ENCODE results near the gene CTBP2.
A peak's percentile ranks its signal among the peaks of the same experiment; 100 is the strongest.

Gene CTBP2

DNA sequence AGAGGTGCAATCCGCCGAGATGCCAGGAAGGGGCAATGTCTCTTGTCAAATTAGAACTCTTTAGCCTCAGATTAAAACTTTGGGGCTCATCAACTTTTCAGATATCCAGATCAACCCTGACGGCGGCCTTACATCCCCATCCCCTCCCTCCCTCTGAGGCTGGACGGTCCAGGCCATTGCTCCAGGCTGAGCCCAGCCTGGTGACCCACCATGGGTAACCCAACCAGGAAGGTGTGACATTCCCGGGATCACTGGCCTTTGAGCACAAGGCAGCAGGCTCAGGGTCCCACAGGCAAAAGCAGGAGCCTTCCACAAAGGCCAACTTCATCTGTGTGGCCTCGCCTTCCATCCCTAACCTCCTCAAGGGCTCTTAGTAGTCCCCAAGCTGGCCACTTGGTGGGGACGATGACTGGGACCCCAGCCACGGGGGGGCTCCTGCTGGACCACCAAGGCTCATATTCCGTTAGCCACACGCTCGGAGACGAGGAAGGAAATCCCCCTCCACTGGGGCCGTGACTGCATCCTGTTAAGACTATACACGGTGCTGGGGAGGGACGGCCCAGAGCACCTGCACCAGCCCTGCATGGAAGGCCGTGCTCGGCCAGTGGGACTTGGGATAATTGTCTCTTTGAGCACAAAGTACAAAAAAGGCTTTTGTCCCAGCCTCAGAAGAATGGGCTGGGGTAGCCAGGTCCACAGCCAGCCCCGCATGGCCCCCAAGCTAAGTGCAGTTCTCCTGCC lies 155.6 kb downstream of the CTBP2 start:
- DNase-seq = no peak

DNA sequence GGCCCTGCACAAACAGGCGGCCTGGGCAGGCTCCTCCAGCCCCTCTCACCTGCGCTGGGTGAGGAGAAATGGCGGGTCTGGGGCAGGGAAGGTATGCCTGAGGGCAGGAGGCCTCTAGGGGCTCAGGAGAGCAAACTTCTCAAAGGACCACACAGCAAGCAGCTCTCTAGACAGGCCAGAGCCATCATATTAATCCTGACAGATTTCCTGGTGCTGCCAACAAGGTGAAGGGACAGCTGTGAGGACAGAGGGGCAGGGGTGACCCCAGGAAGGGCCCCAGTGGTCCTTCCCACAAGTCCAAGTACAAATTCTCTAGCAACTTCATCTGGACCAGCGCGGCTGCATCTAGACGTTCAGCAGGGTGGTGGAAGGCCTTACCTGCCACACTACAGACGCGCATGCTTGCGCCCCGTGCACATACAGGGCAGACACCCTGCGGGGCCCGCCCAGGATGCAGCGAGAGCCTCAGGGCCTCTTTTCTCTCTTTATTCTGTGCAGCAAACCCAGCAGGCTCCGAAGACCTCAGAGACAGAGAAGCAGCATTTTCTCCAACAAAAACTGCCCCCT lies 156.4 kb downstream of the CTBP2 start:
- DNase-seq = no peak

DNA sequence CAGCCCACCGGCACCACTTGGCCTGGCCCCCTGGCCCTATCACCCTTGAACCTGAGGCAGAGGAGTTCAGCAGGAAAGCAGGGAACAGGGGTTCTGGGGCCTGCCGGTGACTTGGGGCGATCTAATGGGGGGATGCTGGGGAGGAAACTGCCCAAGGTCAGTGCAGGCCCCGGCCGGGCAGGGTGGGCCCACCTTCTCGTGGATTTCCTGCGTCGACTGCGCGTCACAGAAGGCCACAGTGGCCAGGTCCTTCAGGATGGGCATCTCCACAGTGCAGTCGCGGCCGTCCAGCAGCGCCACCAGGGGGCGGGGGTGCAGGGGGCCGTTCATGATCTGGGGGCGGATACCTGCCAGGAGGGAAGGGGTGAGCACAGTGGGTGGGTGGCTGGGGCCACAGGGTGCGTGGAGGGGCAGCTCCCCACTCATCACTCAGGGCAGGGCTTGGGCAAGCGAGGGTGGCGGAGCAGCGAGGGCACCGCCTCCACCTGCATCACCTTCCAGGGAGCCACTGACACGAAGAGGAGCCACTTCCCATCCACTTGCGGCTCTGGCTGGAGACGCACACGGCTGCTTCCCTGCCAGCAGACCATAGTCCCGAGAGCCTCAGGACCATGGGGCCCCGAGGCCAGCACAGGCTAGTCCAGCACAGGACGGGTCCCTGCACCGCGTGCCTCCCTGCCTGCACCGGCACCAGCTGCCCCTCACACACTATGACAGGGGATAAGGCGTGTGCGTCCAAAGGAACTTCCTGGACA lies 157.0 kb downstream of the CTBP2 start:
- DNase-seq = no peak

DNA sequence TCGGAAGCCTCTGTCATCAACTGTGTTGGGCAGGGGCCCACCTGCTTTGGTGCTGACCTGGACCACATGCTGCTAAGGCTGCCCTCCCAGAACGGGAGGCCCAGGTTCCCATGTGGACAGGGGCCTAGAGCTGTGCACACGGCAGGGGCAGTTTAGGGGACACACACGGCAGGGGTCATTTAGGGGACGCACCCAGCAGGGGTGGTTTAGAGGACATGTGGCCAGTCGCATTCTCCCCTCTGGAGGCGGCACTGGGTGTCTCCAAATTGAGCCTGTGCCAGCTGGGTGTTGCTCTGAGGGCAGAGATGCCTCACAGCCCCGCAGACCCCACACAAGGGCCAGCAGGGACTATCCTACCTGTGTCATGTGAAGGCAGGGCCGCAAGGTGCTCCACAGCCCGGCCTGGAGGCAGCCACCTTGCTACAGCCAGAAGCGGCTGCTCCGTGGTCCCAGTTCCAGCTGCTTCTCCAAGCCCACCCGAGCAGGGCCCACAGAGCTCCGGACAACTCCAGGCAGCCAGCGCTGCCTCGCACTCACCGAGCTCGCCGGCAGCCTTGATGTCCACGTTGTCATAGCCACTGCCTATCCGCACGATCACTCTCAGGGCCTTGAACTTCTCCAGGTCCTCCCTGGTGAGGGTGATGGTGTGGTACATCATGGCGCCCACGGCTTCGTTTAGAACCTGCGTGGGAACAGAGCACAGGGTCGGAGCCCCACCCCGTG lies 157.8 kb downstream of the CTBP2 start:
- no peak for DNase-seq

DNA sequence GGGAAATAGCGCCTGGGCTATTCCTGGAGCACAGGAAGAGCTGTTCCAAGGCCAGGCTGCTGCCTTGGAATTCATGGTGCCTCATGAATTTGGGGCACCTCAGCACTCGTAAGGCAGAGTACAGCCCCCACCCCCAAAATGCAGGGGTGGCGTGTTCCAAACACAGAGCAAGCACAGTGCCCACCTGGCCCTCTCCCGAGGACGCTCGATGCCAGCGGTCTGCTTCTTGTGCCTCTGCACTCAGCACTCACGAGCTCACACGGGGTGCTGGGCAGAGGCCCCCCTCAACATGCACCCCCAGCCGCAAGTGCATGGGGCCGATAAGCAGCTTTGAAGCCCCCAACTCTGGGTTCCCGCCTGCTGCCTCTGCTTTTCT lies 158.3 kb downstream of the CTBP2 start:
- DNase-seq = no peak

DNA sequence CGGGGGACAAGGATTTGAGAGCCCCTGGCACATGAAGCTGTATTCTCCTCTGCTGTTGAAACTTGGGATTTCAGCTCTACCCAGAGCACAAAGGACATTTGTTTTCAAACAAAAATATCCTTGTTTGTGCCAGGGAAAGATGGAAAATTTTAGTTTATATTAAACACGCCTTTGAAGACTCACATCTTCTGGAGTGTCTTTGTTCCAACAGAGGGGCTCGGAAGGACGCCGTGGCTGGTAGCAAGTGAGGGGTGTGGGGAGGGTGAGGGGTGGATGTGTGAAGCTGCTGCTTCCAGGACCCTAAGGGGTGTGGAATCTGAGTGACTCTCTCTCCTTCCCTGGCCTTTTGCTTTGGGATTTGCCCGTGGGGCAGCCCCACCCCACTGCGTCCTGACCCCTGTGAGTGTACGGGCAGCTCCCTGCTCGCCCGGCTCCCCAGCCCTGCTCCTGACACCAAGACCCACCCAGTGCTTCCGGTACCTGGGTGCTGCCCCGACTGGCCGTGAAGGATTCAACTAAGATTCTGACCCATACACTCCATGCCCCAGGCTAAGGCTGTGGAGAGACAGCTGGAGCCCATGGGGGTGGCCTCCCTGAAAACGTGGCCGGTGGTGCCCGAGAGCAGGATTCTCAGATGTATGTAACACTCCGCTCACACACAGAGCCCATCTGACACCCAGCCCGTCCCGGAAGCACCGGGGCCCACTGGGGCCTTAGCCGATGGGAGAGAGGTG lies 158.9 kb downstream of the CTBP2 start:
- no peak for DNase-seq

DNA sequence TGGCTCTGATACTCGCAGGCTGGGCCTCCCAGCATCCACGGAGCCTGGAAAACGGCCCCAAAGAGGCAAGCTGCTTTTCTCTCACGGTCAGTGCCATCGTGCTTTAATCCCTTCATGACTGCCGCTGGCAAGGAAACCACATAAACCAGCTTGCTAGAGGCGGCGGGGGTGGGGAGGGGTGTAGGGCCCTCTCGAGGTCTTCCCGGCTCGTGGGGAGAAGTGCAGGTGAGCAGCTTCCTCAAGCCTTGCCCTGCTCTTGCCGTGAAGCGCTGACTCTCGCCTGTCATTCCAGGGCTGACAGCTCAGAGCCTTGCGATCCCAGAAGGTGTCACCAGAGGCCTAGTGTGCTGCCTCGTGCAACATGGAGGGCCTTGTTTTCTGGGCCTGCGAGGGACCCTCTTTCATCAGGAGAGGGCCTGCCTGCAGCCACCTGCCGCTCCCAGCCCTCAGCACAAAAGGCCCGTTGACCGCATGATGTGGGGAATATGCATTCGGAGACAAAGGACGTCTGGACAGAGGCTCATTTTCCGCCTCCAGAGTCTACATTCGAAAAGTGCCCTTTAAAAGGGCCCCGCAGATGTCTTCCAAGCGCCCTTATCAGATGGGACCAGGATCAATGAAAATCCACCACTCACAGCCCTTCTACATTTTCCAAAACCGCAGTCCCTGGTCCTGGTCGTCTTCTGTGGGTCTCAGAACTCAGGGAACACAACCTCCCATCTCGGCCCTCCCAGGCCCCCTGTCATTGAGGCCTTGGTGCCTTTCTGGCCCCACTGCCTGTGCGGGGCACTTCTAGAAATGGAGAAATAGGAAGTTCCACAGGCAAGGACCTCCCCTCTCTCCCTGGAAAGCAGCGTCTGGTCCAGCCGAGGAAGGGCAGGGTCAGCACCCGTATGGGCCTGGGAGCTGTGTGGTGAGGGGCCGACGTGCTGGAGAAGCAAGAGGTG lies 159.7 kb downstream of the CTBP2 start:
- peak; percentile 35 for DNase-seq

DNA sequence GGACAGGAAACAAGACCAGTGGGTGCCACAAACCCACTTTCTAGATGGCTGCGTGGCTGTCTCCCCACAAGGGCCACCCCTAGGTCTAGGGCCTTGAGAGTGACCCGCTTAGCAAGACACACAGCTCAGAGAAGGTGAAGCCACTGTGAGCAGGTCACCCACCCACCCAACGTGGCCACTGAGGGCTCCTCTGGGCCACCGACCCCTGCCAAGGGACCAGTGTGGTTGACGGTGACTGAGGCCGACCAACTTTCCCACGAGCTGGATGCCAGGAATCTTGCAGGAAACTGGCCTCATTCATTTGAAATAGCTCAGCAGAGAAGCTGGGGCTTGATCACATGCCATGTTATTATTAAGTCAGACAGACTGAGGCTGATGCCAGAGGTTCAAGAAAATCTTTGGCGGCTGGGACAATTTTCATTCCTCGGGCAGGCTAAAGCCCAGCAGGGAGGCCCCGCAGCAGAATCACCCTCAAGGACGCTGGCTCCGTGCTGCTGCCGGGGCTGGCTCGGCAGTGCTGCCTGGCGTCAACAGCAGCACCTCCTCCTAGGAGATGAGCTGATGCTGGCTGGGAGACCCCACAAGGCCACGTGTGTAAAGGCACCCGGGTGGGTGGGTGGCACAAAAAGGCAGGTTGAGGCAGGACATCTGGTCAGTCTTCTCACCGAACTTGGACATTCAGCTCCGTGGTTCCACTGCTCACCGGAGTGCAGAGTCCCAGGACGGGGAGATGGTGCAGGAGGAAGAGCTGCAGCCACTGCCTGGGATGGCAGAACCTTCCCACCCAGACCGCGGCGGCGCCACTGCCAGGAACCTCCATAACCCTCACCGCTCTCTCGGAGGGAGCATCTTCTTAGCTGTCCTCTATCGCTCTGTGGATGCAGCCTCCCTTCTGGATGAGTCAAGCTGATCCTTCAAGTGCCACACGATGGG lies 160.7 kb downstream of the CTBP2 start:
- DNase-seq = peak; percentile 50

DNA sequence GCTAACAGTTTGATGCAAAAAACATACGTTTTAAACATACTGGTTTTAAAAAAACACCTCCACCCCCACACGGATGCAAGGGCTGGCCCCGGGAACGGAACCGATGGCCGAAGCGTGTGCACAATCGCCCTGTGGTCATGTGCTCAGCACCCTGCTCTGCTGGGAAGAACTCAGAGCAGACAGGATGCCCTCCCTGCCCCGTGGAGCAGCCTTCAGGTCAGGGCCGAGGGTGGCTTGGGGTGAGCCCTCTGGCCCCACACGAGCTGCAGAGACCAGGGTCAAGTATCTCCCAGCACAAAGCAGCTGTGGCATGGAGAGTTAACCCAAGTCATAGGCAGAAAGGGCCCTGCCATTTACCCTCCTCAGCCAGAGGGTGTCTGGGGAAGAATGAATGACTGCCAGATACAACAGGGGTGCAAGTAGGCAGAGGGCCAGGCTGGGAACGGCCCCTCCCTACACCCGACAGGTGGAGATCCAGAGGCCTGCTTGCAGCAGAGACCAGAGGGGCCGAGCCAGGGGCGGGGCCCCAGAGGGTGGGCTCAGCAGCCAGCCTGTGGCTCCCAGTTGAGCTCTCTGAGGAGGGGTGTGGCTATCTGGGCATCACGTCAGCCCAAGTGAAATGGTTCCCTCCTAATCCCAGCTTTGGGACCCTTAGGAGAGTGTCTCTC lies 161.6 kb downstream of the CTBP2 start:
- no peak for DNase-seq

DNA sequence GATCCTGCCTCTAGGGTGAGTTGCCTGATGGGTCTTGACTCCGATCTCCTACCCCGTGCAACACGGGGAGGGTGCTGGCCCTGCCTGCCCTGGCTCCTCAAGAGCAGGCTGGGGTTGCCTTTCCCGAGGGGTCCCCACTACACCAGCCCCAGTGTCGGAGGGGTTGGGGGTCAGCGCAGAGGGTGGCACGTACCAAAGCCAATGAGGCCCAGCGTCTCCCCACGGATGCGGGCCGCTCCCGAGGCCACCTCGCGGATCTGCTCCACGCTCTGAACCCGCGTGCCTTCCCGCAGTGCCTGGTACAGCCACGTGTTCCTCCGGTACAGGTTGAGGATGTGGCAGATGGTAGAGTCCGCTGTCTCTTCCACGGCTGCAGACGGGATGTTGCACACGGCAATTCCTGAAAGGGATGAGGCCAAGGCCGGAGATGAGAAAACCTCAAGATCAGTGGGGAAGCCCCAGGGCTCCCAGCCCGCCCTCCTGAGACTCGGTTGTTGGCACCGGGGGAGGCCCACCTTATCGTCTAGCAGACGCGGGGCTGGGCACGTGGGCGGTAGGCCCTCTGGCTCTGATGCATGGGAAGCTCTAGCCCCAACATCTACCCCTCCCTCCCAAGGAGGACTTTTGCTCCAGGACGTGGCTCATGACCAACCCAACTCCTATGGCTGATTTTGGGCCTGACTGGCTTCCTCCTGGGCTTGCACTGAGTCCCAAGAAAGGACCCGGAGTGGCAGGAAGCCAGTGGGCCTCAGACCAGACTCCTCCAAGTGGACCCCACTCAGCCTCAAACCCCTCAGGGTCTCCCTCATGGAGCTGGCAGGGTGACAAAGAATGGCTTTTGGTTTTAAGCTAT lies 162.4 kb downstream of the CTBP2 start:
- no peak for DNase-seq

DNA sequence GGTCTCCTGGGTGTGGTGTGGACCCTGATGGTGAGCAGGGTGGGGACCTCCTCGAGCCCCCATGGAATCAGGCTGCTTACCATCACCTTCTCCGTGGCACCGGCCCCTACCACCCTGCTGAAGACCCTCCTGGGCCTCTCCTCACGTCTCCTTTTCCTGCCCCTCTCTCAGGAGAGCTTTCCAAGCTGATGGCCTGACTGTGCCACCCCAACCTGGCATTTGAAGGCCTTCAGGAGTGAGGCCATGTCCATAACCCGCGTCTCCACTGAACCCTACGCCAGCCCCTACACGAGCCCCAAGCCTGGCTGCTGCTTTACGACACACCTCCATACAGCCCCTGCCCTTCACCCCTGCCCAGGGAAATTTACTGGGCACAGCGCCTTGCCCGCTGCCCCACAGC lies 163.1 kb downstream of the CTBP2 start:
- DNase-seq = no peak

DNA sequence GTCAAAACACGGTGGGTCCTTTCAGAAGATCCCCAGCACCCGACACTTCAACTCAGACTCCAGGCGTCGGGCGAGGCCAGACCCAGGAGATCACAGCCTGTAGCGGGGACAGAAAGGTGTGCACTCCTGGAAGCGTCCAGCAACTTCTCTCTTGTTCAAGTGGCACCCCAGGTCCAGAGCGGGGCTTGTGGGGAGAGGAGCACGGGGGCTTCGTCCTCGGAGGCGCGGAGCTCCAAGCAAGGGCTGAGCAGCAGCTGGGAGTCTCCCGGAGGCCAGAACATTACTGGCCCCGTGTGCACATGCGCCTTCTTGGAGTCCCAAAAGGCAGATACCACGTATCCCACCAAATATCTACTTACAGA lies 163.5 kb downstream of the CTBP2 start:
- DNase-seq = no peak

DNA sequence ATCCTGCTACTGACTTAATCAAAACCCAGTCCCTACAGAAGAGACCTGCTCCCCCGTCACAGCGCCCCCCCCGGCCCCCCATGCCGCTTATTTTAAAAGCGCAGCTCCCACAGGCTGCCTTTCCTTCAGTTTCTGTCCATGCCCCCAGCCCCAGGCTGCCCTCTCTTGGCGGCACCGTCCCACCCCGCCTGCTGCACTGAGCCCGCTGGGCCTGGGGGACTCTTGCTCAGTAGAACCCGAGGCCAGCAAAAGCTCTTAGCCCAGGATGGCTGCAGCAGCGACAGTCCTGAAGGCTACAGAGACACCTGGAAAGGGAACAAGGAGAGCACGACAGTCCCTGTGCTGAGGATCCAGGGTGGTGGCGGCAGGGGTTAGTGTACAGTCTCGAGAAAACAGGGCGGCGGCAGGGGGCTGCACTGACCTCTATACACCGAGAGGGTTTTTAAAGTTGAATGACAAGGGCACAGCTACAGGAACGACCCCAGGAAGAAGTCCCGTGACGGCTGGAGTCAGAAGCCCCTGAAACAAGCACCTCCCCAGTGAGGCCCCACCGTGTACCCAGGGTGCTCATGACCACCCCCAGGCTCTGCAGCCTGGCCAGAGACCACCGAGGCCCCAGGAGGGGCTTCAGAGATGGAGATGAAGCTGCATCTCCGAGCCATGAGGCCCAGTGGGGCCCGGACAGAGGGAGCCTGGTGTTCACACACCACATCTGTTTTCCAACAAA lies 164.1 kb downstream of the CTBP2 start:
- no peak for DNase-seq

DNA sequence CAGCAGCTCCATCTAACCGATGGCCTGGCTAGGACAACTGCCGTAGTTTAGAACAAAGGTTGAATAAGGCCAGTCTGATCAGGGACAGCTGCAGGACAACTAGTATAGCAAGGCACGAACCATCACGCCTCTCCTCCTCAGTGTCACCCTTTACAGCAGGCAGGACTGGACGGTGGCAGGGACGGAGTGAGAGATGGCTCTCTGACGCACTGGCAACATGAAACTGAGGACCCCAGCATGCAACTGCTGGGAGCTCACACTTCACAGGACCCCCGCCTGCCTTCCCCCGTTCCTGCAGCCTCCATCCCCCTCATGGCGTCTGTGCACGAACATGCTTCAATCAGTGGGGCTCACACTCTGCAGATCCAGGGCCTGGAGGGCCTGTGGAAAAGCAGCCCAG lies 164.8 kb downstream of the CTBP2 start:
- no peak for DNase-seq

DNA sequence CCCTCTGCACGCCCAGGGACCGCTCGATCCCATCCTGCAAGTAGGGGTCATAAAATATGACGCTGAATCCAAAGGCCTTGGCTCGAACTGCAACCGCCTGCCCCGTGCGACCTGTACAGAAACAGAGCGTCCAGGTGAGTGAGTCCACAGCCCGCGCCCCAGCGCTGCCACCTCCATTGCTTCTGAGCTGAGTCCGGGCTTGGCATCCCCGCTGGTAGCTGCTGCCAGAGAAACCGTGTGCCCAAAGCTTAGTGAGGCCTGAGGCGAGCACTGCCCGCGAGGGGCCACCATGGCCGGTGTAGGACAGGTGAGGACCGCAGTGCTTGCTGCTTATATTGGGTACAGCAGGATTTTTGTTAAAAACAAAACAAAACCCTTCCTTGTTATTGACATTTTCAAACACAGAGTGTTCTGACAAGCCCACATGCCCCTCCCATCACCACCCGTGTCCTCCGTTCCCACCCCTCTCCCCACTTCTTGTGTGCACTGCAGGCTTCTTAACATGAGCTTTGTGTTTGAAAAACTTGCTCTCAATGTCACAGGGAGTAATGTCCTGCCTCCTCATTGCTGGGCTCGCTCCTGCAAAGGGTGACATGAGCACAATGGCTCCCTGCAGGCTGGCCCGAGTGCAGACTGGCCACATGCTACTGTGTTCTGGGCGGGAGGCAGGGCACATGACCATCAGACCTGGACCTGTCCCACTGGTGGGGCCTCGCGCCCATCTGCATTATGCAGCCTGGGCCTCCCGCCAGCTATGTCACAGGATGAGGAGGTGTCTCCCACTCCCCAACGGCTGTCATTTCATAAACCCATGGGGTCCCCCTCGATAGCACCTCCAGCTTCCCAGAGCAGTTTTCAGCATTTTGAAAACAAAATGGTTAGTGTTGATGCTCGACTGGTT lies 165.5 kb downstream of the CTBP2 start:
- DNase-seq = no peak

DNA sequence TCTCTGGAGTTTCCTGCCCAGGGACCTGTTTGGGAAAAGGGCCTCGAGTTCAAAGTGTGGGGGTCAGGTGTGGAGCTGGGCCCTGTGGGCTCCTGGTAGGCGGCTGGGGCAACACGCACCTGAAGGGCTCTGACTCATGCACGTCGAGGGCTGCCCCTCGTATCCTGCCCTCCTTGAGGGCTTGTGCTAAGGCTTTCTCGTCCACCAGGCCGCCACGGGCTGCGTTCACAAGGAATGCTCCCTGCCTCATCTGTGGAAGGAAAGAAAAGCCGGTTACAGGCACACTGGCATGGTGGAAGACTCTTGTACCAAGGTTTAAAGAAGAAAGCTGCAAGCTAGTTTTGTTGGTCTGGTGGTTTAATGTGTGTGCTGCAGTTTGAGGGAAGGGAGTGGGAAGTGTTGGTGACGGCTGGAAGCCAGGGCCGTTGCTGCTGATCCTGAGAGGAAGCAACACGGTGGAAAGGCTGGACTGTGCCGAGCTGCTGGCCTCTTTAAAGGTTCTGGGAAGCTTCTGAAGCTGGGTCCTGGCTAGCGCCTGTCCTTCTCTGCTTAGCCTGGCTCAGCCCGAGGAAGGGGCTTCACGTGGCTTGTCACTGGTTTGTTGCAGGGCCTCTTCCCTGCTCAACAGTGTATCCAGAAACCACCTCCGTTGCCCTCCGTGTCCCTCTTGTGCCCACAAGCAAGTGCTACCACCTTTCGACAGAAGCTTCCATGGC lies 166.5 kb downstream of the CTBP2 start:
- no peak for DNase-seq

DNA sequence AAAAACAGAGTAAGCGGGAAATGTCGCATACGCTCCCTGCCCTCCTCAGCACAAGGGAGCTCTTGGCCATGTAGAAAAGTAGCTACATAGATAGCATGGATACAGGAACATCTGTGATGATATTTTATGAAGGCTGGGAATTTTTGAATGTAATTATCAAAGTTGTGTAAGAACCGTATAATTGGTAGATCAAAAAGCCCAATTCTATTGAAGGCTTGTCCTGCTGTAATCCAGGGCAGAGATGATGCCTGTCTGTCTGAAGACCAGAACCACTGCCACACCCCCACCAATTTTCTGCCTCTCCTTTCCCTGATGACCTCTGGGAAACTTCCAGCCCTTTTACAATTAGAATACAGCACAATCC lies 167.0 kb downstream of the CTBP2 start:
- DNase-seq = no peak
